ENCODE measurements around the gene RIN1. TPM values are rescaled to one million over a fixed set of nuclear protein-coding genes. Genes with fewer than 3 reads are reported as not detected.

Gene RIN1
- total and polyA plus RNA-seq, 2 of the 13 experiments (the other 11 are each of a cell fraction or from before 2014, with no cell fraction given) = 2.4 to 4.1 TPM

- TF ChIP-seq POLR2AphosphoS5 (IDR thresholded peaks at IDR 0.05; ENCODE audit: low read depth, low read length) (peak; percentile 50), YY1 (IDR thresholded peaks at IDR 0.05; ENCODE audit: insufficient read depth, insufficient replicate concordance, low read depth, low read length) (peak; percentile 61), ZNF333 (CRISPR knock-in tag; IDR thresholded peaks at IDR 0.05; ENCODE audit: borderline replicate concordance) (no peak), ARID4A (CRISPR knock-in tag; IDR thresholded peaks at IDR 0.05; ENCODE audit: borderline replicate concordance) (peak; percentile 98), HDAC2 (CRISPR knock-in tag; IDR thresholded peaks at IDR 0.05) (peak; percentile 66; the same call in 1 of the 2 replicates), ZNF749 (CRISPR knock-in tag; IDR thresholded peaks at IDR 0.05; ENCODE audit: borderline replicate concordance) (peak; percentile 87), TMF1 (CRISPR knock-in tag; IDR thresholded peaks at IDR 0.05; ENCODE audit: low read depth) (no peak), SCMH1 (CRISPR knock-in tag; IDR thresholded peaks at IDR 0.05; ENCODE audit: borderline replicate concordance) (no peak), RBM22 (optimal IDR thresholded peaks at IDR 0.05; ENCODE audit: low read length) (peak; percentile 100), ZNF672 (CRISPR knock-in tag; IDR thresholded peaks at IDR 0.05) (no peak), HNF4G (IDR thresholded peaks at IDR 0.05; ENCODE audit: borderline replicate concordance, low read depth, low read length) (no peak; the same call in 1 of the 2 replicates), HNF4G (CRISPR knock-in tag; IDR thresholded peaks at IDR 0.05; ENCODE audit: borderline replicate concordance, low read depth) (no peak; the same call in 1 of the 2 replicates), JUNB (CRISPR knock-in tag; IDR thresholded peaks at IDR 0.05; ENCODE audit: borderline replicate concordance) (no peak), MIER2 (CRISPR knock-in tag; IDR thresholded peaks at IDR 0.05) (peak; percentile 52; the same call in 1 of the 2 replicates), ZNF609 (CRISPR knock-in tag; IDR thresholded peaks at IDR 0.05; ENCODE audit: borderline replicate concordance) (no peak; the same call in 1 of the 2 replicates), ZNF3 (CRISPR knock-in tag; IDR thresholded peaks at IDR 0.05) (no peak)
Measured at GRCh38 chr11:66282468-66283455, 53.5 kb downstream of the RIN1 start (continued).

Data from HepG2 (cell line).